MCF 10A (cell line): Measurements from ENCODE around the gene KIF20A. TPM values are rescaled to one million over a fixed set of nuclear protein-coding genes. Genes with fewer than 3 reads are reported as not detected.
A peak's percentile ranks its signal among the peaks of the same experiment; 100 is the strongest.
"Not testable (repeated sequence)": the region's sequence is repeated elsewhere in the genome, so short reads cannot be mapped to it uniquely, and the experiment has no call there.

ENCODE experiments used
- BruUV-seq: library from RNA; stranded (reverse); fragments of 400-500 nt; replicated peaks from 2 replicates; lab custom pipeline; 2021; lab: Mats Ljungman, UMichigan
- CTCF ChIA-PET: fragments of 300-600 bp; sonication (Branson Sonifier 250); formaldehyde crosslinking; extraction: SDS; loops from one replicate; lab custom pipeline; 2021; ENCODE audit warnings: antibody characterized with exemption, inconsistent platforms; lab: Yijun Ruan, JAX
- POLR2A ChIA-PET: fragments of 300-600, 350-650 bp; sonication (Branson Sonifier 250); formaldehyde crosslinking; extraction: SDS; loops from one replicate; lab custom pipeline; 2020; ENCODE audit warnings: antibody characterized with exemption, inconsistent platforms; lab: Yijun Ruan, JAX
- DNase-seq: peaks from one replicate; pipeline ENCODE4 v3.0.0-alpha.2; 2018; ENCODE audit not compliant: unreplicated experiment
- H3K27ac Mint-ChIP-seq: one replicate; pipeline ENCODE4 v1.8.0; 2022; ENCODE audit warnings: mild to moderate bottlenecking, low read depth, mixed read lengths; ENCODE audit not compliant: unreplicated experiment
- H3K27me3 Mint-ChIP-seq: one replicate; pipeline ENCODE4 v1.8.0; 2022; ENCODE audit warnings: mixed read lengths; ENCODE audit not compliant: insufficient read depth, unreplicated experiment
- H3K36me3 Mint-ChIP-seq: one replicate; pipeline ENCODE4 v1.8.0; 2022; ENCODE audit warnings: mild to moderate bottlenecking, moderate library complexity, mixed read lengths; ENCODE audit not compliant: insufficient read depth, unreplicated experiment
- H3K4me1 Mint-ChIP-seq: one replicate; pipeline ENCODE4 v1.8.0; 2022; ENCODE audit warnings: mixed read lengths; ENCODE audit not compliant: insufficient read depth, unreplicated experiment
- H3K4me3 Mint-ChIP-seq: one replicate; pipeline ENCODE4 v1.8.0; 2022; ENCODE audit warnings: mild to moderate bottlenecking, moderate library complexity, mixed read lengths; ENCODE audit not compliant: unreplicated experiment
- H3K9me3 Mint-ChIP-seq: one replicate; pipeline ENCODE4 v1.8.0; 2022; ENCODE audit warnings: mixed read lengths; ENCODE audit not compliant: unreplicated experiment
- CTCF ChIP-seq: fragments of 200-600 bp; IDR thresholded peaks from one replicate; pipeline ENCODE4 v1.8.0; 2022; ENCODE audit warnings: antibody characterized with exemption, mild to moderate bottlenecking; ENCODE audit not compliant: unreplicated experiment
- intact Hi-C: fragments of 100-400 bp; cut with micrococcal nuclease; formaldehyde crosslinking; loops from 2 replicates; pipeline ENCODE4 v1.14.1; 2022
- total RNA-seq: library from RNA; stranded (reverse); gene quantifications from 2 replicates; pipeline ENCODE4 v1.2.3, GENCODE V29; 2022

KIF20A gene
- total RNA-seq, 1 experiment from 2014 or later, result 30.6 TPM

GRCh38 chr5:138148811-138149210 lies 30.1 kb upstream of the KIF20A start:
- CTCF ChIA-PET, result interaction anchor here (0.6 to 5.3 kb wide), 16 partner anchors 10 to 625 kb away, joined by 3 to 27 read pairs (median 3); no protein-coding TSS in a partner anchor
- intact Hi-C loops, result no loop called here
- no TSS peak for BruUV-seq
- H3K27me3 Mint-ChIP-seq, result no peaks in the 10 kb centered on the region
- H3K4me3 Mint-ChIP-seq, result no peak overlapping the region
- H3K4me1 Mint-ChIP-seq, result no peaks in the 10 kb centered on the region
- TF ChIP-seq CTCF, result no peak
- POLR2A ChIA-PET, result interaction anchor here (0.9 to 3.9 kb wide), 4 partner anchors 10 to 394 kb away, joined by 3 to 30 read pairs (median 5); partner anchors contain the start of genes BRD8, KIF20A and NME5
- no peaks in the 10 kb centered on the region for H3K9me3 Mint-ChIP-seq
- peak; percentile 94 for DNase-seq
- H3K27ac Mint-ChIP-seq, result no peak overlapping the region
- H3K36me3 Mint-ChIP-seq, result no peaks in the 10 kb centered on the region

- POLR2A ChIA-PET, result interaction anchor here (0.5 to 3.9 kb wide), 3 partner anchors 10 to 75 kb away, joined by 3 to 30 read pairs (median 3); partner anchors contain the start of genes BRD8, KIF20A and NME5
- H3K27me3 Mint-ChIP-seq, result no peaks in the 10 kb centered on the region
- H3K9me3 Mint-ChIP-seq, result no peaks in the 10 kb centered on the region
- H3K36me3 Mint-ChIP-seq, result no peaks in the 10 kb centered on the region
- no TSS peak for BruUV-seq
- no peak overlapping the region for H3K4me3 Mint-ChIP-seq
- no peaks in the 10 kb centered on the region for H3K4me1 Mint-ChIP-seq
- TF ChIP-seq CTCF, result no peak
- H3K27ac Mint-ChIP-seq, result no peak overlapping the region
- peak; percentile 5 for DNase-seq
- intact Hi-C loops, result no loop called here
- CTCF ChIA-PET, result interaction anchor here (0.6 to 5.3 kb wide), 13 partner anchors 9 to 520 kb away, joined by 3 to 27 read pairs (median 3); no protein-coding TSS in a partner anchor
Measured at GRCh38 chr5:138149530-138149929, 29.4 kb upstream of the KIF20A start.

GRCh38 chr5:138155977-138156376 lies 22.9 kb upstream of the KIF20A start:
- H3K4me3 Mint-ChIP-seq, DNase-seq, H3K4me1 Mint-ChIP-seq, H3K9me3 Mint-ChIP-seq, intact Hi-C loops, H3K27ac Mint-ChIP-seq, H3K27me3 Mint-ChIP-seq, BruUV-seq: not testable (repeated sequence)
- H3K36me3 Mint-ChIP-seq, result peaks cover 53% of the 10 kb centered on the region
- ChIA-PET CTCF (interaction anchor here (0.7 kb wide), 1 partner anchor 288 kb away, joined by 3 read pairs; no protein-coding TSS in a partner anchor), POLR2A (interaction anchor here (1.2 to 2.3 kb wide), 2 partner anchors 10 to 21 kb away, joined by 6 to 9 read pairs; partner anchors contain the start of gene BRD8)

- Mint-ChIP-seq H3K4me3 (no peak overlapping the region), H3K4me1 (no peaks in the 10 kb centered on the region), H3K36me3 (peaks cover 70% of the 10 kb centered on the region), H3K9me3 (no peaks in the 10 kb centered on the region), H3K27me3 (no peaks in the 10 kb centered on the region), H3K27ac (no peak overlapping the region)
- CTCF ChIA-PET, result interaction anchor here (0.6 to 1.6 kb wide), 4 partner anchors 9 to 497 kb away, joined by 3 to 6 read pairs (median 4); no protein-coding TSS in a partner anchor
- intact Hi-C loops, result no loop called here
- no peak for TF ChIP-seq CTCF
- POLR2A ChIA-PET, result interaction anchor here (0.6 to 1.7 kb wide), 3 partner anchors 10 to 79 kb away, joined by 3 to 4 read pairs (median 3); no protein-coding TSS in a partner anchor
- no peak for DNase-seq
- no TSS peak for BruUV-seq
Measured at GRCh38 chr5:138157626-138158025, 21.3 kb upstream of the KIF20A start.
